KOPT-K1 (cell line): ENCODE data around the gene GNAT2.

Source experiments
- H3K27ac ChIP-seq: fragments of 200-600 bp; sonication (generic); 2 replicates; pipeline ENCODE4 v1.5.1; 2016; ENCODE audit warnings: antibody characterized with exemption, mild to moderate bottlenecking, low read depth, low read length; ENCODE audit not compliant: poor library complexity, severe bottlenecking
- H3K36me3 ChIP-seq: fragments of 200-600 bp; sonication (generic); 2 replicates; pipeline ENCODE4 v1.5.1; 2017; ENCODE audit warnings: antibody characterized with exemption, mild to moderate bottlenecking, low read length, moderate library complexity; ENCODE audit not compliant: insufficient read depth
- H3K9me3 ChIP-seq: fragments of 200-600 bp; sonication (generic); 2 replicates; pipeline ENCODE4 v1.5.1; 2017; ENCODE audit warnings: antibody characterized with exemption, low read length, mild to moderate bottlenecking; ENCODE audit not compliant: insufficient read depth, poor library complexity, severe bottlenecking

GNAT2 gene

DNA sequence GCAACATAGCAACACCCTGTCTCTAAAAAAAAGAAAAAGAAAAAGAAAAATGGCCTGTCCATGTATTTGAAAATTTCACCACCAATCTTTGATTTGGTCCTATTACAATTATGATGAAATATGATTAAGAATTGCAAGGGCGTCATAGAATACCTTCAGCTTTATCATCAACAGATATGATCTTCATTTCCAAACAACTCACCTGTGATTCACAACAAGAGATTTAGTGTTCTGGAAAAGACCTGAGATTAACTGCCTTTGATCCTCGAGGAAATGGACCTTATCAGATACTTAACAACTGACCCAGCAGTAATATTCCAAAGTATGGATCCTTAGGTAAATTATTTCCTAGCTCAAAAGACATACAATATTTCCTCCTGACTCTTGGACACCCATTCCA, 33.0 kb upstream of the GNAT2 start:
- no peak overlapping the region for H3K27ac ChIP-seq
- H3K36me3 ChIP-seq = no peaks in the 10 kb centered on the region
- H3K9me3 ChIP-seq = no peaks in the 10 kb centered on the region

DNA sequence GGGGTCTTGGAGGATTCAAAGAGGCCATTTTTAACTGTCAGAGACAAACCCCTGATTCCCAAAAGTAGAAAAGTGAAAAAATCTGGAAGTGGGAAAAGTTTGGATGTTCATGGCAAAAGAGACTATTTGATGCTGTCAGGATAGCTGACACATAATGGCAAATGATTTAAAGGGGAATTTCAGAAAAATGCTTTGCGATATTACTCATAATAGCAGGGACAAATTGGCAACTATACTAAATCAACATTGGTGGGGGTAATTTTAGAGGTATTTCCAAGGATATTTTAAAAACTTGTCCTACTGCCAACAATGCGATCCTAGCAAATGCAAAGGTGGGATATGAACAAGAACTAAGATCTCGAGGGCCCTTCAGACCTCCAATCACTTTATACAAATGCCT, 31.2 kb upstream of the GNAT2 start:
- Histone ChIP-seq H3K36me3 (no peaks in the 10 kb centered on the region), H3K9me3 (no peaks in the 10 kb centered on the region), H3K27ac (no peak overlapping the region)

DNA sequence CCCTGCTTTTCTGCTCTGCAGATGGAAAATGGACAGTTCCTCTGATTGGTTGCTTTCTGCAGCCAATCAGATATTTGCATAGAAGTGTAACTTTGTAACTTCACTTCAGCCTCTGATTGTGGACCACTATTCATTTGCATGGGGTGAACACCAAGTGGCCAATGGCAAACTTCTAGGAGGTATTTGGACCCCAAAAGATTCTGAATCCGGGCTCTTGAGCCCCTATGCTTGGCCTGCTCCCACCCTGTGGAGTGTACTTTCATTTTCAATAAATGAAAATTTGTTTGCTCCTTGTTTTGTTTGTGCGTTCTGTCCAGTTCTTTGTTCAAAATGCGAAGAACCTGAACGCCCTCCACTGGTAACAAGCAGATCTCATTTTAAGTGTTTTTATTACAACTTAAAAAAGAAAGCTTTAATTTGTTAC, 30.1 kb upstream of the GNAT2 start:
- no peaks in the 10 kb centered on the region for H3K9me3 ChIP-seq
- H3K36me3 ChIP-seq = no peaks in the 10 kb centered on the region
- no peak overlapping the region for H3K27ac ChIP-seq

DNA sequence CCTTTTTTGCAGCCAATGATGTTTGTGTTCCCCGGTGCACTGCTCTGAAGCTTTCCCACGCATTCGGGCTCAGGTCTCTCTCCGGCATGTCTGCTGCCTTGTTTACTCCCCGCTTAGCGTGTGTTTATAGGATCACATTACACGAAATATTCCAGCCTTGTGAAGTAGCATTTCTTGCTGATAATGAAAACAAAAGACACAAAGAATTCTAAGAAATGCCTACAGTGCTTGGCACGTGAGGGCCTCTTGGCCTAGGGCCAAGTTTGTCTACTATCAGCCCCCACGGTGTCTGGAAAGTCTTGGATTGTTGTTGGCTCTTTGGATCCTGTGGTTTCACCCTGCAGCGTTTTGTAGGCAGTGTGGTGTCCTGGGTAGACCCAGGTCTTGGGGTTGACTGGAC, 25.3 kb upstream of the GNAT2 start:
- Histone ChIP-seq H3K36me3 (no peaks in the 10 kb centered on the region), H3K27ac (no peak overlapping the region), H3K9me3 (no peaks in the 10 kb centered on the region)

DNA sequence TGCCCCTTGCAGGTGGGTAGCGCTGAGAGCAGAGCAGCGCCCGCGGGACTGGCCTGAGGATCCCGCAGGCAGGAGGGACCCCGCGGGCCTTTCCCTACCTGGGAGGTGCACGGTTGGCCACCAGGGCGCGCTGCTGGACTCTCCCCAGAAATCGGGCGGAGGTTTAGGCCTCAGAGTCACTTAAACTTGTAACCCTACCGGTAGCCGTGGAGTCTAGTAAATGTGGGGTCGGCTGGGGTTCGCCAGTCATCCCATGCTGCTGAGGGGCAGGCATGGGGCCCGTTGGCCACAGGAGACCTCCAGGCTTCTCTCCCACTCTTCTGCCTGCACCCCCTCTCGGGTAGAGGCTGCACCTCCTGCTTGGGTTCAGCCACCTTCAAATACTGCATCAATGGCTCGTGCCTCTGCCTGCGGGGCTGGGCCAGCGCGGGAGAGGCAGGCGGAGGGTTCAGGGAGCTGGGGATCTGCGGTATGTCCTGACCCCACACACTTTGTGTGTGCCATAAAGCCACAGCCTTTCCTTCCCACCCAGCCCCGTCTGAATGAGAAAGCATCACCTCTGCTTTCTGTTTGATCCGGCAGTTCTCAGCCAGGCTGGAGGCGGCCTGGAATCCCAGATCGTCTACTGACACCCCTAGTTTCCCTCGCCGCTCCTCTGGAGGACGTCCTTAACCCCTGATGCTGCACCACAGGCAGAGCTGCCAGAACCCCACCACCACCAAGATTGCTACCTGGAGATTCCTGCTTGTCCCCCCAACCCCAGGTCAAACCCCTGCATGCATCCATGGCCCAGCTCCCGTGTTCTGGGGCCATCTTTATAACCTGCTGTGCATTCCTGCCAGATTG, 24.2 kb upstream of the GNAT2 start:
- Histone ChIP-seq H3K36me3 (no peaks in the 10 kb centered on the region), H3K27ac (no peak overlapping the region), H3K9me3 (no peaks in the 10 kb centered on the region)

DNA sequence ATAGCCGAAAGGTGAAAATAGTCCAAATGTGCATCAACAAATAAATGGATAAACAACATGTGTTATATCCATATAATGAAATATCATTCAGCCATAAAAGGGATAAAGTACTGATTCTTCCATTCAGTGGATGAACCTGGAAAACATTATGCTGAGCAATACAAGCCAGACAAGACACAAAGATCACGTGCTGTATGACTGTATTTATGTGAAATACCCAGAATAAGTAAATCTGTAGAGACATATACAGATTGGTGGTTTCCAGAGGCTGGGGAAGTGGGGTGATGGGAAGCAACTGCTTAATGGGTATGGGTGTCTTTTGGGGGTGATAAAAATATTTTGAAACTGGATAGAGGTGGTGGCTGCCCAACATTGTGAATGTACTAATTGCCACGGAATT, 23.2 kb upstream of the GNAT2 start:
- no peak overlapping the region for H3K27ac ChIP-seq
- H3K36me3 ChIP-seq = no peaks in the 10 kb centered on the region
- H3K9me3 ChIP-seq = no peaks in the 10 kb centered on the region

DNA sequence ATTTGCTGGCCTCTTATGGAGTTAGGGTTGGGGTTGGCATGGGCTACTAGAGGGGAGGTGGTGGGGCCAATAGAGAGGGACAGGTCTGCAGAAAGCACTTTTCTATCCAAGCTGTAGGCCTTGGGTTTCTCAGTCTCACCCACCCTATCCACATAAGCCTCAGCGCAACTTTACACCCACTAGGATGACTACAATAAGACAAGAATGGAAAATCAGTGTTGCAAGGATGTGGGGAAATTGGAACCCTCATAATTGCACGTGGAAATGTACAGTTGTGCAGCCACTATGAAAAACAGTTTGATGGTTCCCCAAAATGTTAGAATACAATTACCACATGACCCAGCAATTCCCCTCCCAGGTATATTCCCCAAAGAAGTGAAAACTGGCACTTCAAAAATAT, 22.4 kb upstream of the GNAT2 start:
- Histone ChIP-seq H3K9me3 (no peaks in the 10 kb centered on the region), H3K36me3 (no peaks in the 10 kb centered on the region), H3K27ac (no peak overlapping the region)

DNA sequence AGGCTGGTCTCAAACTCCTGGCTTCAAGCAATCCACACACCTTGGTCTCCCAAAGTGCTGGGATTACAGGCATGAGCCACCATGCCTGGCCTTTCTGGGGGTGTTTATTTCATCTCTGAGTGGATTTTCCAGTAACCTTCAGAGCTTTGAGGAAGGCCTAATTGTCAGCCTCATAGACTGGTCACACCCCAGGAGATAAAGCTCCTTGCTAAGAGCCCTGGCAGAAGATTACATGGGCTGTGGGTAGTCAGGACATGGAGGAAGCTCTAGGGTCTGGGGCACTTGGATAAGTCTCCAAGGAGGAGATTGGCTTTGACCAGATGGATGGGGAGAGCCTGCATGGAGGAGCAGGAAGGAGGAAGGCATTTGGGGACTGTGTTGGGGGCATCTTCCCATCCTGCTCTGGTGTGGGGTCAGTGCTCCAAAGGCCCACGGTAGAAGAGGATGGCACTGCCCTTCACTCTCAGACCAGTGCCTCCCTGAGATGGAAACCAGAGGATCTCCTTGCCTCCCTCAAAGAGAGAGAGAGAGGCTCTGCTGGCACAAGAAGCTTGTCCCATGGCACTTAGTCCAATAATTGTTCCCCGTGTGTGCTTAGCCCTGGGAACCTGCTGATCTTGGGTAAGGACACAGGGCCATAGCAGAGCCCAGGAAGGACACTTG, 21.8 kb upstream of the GNAT2 start:
- no peaks in the 10 kb centered on the region for H3K9me3 ChIP-seq
- H3K27ac ChIP-seq = no peak overlapping the region
- no peaks in the 10 kb centered on the region for H3K36me3 ChIP-seq

DNA sequence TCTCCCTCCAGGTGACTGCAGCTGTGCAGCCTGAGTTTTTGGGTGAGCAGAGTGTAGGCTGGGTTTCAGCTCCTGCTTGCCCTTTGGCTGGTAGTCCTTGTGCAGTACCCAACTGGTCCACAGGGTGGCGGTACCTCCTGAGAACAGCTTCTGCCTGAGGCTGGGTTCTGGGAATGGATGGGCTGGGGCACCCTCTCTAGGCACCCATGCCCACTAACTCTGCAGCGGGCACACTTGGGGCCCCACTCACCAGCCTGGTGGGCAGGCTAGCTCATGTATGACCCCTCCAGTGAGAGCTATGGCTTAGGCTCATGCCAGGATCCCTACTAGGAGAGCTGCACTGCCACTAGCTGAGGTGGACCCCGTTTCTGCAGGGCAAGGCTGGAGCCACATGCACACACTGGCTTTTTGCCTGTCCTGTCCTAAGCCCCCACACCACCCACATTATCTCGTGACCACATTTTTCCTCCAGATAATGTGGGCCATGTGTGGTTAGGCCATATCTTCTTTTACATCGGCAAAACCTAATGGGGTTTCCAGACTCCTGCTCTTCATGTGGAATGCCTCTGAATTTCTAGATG, 21.0 kb upstream of the GNAT2 start:
- no peaks in the 10 kb centered on the region for H3K9me3 ChIP-seq
- H3K27ac ChIP-seq = no peak overlapping the region
- H3K36me3 ChIP-seq = no peaks in the 10 kb centered on the region

DNA sequence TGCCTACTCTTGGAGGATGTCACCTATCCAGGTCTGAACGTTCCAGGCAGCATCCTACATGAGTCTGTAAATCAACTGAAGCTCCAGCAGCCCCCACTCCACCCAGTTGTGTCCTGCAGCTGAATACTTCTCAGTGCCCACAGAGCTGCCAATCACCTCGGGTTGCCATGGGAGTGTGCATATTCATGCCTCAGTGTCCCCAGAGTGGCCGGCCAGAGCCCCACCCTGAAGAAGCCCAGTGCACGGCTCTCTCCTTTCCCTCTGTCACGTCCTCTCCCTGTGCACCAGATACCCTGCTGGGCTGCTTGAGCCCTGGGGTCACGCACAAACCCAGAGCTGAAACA, 20.4 kb upstream of the GNAT2 start:
- Histone ChIP-seq H3K9me3 (no peaks in the 10 kb centered on the region), H3K36me3 (no peaks in the 10 kb centered on the region), H3K27ac (no peak overlapping the region)

DNA sequence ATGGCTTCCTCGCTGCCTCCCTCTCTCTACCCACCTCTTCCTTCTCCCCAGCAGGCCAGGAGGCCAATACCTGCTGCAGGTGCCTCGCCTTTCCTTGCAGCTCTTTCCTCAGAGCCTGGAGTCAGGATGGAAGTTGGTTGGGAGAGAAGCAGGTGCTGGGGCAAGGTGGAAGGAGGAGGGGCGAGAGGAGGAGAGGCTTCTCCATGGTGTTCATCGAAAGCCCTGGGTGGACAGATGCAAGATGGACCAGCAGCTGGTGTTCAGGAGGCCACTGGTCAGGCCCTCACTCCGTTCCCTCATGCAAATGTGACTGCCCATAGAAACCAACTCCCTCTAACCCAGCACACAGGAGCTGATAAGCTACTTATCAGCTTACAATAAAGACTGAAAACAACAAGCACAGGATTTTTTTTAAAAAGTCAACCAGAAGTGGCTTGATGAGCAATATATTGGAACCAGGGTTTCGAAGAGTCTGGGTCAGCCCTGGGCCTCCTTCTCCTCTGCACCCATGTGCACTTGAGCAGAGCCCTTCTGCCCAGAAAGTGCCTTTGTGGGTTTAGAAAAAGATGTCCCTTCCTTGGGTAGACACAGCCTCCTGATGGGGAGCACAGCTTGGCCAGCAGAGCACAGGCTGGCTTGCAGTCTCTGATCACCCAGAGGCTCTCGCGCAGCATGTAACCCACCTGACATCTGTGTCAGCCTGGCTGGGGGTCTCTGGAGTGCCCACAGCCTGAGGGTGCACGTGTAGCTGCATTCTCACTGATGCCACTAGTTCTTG, 19.8 kb upstream of the GNAT2 start:
- Histone ChIP-seq H3K9me3 (no peaks in the 10 kb centered on the region), H3K36me3 (no peaks in the 10 kb centered on the region), H3K27ac (no peak overlapping the region)

DNA sequence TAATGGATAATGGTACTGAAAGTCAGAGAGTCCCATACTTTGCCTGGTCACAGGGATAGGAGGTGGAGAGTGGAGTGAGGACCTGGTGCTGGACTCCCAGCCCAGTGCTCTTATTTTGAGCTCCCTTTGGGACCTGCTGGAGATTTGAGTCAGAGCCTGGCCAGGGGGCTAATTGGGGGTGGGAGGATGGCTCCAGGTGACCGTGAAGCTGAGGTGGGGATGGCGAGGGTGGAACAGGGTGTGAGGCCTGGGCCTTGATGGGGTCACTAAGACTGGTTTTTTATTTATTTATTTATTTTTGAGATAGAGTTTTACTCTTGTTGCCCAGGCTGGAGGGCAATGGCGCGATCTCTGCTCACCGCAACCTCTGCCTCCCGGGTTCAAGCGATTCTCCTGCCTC, 18.0 kb upstream of the GNAT2 start:
- Histone ChIP-seq H3K9me3 (no peaks in the 10 kb centered on the region), H3K27ac (no peak overlapping the region), H3K36me3 (peaks cover 2% of the 10 kb centered on the region)

DNA sequence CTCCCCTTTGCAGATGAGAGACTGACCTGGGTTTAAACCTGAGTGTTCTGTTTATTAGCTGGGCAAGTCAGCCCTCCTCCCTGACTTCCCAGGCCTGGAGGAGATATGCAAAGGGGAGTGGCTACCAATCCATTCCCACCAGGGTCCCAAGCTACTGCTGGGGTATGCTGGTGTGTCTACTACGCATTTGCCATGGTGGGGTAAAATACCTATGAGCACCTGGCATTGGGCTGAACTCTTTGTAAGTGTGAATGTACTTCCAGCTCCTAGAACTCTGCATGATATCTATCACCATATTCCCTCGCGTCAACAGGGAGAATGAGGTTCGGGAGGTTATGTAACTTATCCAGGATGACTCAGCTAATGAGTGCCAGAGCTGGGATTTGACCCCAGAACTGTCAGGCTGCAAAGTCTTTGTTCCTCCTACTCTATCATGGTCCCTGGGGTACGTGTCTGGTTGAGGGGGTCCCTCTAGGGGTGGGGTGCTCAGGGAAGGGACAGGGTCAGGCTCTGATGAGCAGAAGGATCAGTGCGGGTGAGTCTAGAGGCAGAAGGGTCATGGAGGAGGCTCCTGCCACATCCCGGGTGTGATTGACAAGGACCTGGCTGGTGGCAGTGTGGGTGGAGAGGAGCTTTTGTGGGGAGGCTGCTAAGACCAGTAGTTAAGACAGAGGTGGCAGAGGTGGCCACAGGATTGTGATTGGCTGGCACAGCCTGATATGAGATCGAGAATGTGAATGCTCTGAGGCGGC, 17.0 kb upstream of the GNAT2 start:
- Histone ChIP-seq H3K27ac (no peak overlapping the region), H3K9me3 (no peaks in the 10 kb centered on the region), H3K36me3 (peaks cover 13% of the 10 kb centered on the region)

DNA sequence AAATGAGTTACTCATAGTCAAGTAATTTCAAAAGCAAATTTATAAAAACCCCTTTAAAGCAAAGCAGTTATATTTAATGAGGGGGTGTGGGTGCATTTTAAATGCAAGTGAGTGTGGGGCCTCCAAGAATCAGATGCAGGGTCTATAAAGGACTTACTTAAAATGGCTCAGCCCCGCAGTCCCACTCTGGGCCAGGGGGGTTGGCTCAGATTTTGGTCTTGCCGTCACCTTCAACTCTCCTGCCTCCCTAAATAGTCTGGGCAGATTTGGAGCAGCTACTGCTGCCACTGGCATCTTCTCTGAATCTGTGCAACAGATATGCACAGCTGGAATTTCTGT, 16.4 kb upstream of the GNAT2 start:
- no peaks in the 10 kb centered on the region for H3K9me3 ChIP-seq
- no peak overlapping the region for H3K27ac ChIP-seq
- peaks cover 18% of the 10 kb centered on the region for H3K36me3 ChIP-seq
